ENCODE data around the gene CYP27B1. TPM values are rescaled to one million over a fixed set of nuclear protein-coding genes. Genes with fewer than 3 reads are reported as not detected.

Gene CYP27B1
- total RNA-seq, 2 donors from 2014 or later, result 0.14 to 0.91 TPM

GRCh38 chr12:57749061-57749460 lies 17.8 kb downstream of the CYP27B1 start:
- WGBS, result 96% methylated on average over 5 of the region's 5 CpGs
- no peaks in the 10 kb centered on the region for H3K9me3 ChIP-seq
- H3K4me1 ChIP-seq (replicated peaks), result no peaks in the 10 kb centered on the region
- TF ChIP-seq, protein P1, sequence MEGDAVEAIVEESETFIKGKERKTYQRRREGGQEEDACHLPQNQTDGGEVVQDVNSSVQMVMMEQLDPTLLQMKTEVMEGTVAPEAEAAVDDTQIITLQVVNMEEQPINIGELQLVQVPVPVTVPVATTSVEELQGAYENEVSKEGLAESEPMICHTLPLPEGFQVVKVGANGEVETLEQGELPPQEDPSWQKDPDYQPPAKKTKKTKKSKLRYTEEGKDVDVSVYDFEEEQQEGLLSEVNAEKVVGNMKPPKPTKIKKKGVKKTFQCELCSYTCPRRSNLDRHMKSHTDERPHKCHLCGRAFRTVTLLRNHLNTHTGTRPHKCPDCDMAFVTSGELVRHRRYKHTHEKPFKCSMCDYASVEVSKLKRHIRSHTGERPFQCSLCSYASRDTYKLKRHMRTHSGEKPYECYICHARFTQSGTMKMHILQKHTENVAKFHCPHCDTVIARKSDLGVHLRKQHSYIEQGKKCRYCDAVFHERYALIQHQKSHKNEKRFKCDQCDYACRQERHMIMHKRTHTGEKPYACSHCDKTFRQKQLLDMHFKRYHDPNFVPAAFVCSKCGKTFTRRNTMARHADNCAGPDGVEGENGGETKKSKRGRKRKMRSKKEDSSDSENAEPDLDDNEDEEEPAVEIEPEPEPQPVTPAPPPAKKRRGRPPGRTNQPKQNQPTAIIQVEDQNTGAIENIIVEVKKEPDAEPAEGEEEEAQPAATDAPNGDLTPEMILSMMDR (IDR thresholded peaks at IDR 0.05), result no peak
- intact Hi-C loops (cut with DNase I), result no loop called here
- H3K4me3 ChIP-seq, result no peak overlapping the region
- no peak for DNase-seq (ENCODE audit: low spot score)
- peaks cover 0 to 4% of the 10 kb centered on the region in 2 donors for H3K36me3 ChIP-seq
- H3K27me3 ChIP-seq (replicated peaks; ENCODE audit: insufficient read depth), result no peaks in the 10 kb centered on the region
- H3K27ac ChIP-seq, result no peak overlapping the region

- DNase-seq (ENCODE audit: low spot score), result no peak
- Histone ChIP-seq H3K27me3 (replicated peaks; ENCODE audit: insufficient read depth) (peaks cover 1% of the 10 kb centered on the region), H3K36me3 (peaks cover 0 to 4% of the 10 kb centered on the region in 2 donors), H3K27ac (no peak overlapping the region), H3K4me3 (no peak overlapping the region), H3K4me1 (replicated peaks) (no peaks in the 10 kb centered on the region), H3K9me3 (no peaks in the 10 kb centered on the region)
- TF ChIP-seq, protein P1 (IDR thresholded peaks at IDR 0.05), result no peak
- TF ChIP-seq POLR2AphosphoS5 (IDR thresholded peaks at IDR 0.05), result no peak
- no peak for TF ChIP-seq POLR2A (IDR thresholded peaks at IDR 0.05)
- WGBS, result 82% methylated on average over 3 of the region's 3 CpGs
- intact Hi-C loops (cut with DNase I), result no loop called here
These were observed 20.9 kb downstream of the CYP27B1 start for GRCh38 chr12:57746025-57746424.

GRCh38 chr12:57745485-57745881 lies 21.4 kb downstream of the CYP27B1 start:
- Histone ChIP-seq H3K27ac (peak overlapping the region; percentile 94 to 95), H3K9me3 (no peaks in the 10 kb centered on the region), H3K36me3 (peaks cover 0 to 4% of the 10 kb centered on the region in 2 donors), H3K27me3 (replicated peaks; ENCODE audit: insufficient read depth) (peaks cover 2% of the 10 kb centered on the region), H3K4me3 (peak overlapping the region; percentile 68 to 75), H3K4me1 (replicated peaks) (no peaks in the 10 kb centered on the region)
- TF ChIP-seq, protein P1 (IDR thresholded peaks at IDR 0.05), result no peak
- TF ChIP-seq POLR2A (IDR thresholded peaks at IDR 0.05) (no peak), POLR2AphosphoS5 (IDR thresholded peaks at IDR 0.05) (no peak)
- WGBS, result 41% methylated on average over 8 of the region's 8 CpGs
- no peak for DNase-seq (ENCODE audit: low spot score)
- intact Hi-C loops (cut with DNase I), result no loop called here

DNA sequence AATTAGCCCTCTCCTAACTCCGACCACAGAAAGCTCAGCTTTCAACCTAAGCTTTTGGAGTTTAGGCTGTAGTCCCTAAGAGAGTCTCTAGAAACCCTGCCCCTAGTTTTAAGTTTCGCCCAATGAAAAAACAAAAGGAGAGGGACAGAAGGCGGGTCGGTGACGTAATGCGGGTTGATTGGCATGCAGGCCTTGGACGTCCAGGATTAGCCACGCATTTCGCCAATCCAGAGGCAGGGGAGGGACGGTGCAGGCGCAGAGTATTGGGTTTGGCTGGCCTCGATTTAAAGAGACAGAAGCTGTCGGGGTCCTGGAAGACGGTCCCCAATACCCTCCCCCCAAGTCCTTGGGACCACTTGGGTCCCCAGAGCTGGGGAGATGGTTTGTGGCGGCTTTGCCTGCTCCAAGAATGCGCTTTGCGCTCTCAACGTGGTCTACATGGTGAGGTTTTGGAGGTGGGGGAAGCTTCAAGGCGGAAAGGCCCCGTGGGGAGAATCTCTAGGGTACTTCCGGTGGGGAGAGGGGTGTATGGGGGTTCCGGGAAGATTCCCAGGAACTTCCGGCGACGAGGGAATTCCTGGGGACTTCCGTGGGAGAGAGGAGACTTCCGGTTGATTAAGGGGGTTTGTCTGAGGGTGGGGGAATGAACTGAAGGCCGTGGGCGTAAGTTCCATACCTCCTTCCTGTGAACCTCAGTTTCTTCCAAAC lies 21.9 kb downstream of the CYP27B1 start, which contains the start of gene TSPAN31:
Gene TSPAN31, plus strand, starts transcription at position 263 of the 708 bp plus-strand sequence. Its CDS starts 116 bp downstream, at position 379.
- Histone ChIP-seq H3K36me3 (peaks cover 0 to 4% of the 10 kb centered on the region in 2 donors), H3K27ac (peak within 1 kb of the TSS; percentile 94 to 95), H3K4me3 (peak within 1 kb of the TSS; percentile 68 to 75), H3K9me3 (no peaks in the 10 kb centered on the region), H3K4me1 (replicated peaks) (no peaks in the 10 kb centered on the region), H3K27me3 (replicated peaks; ENCODE audit: insufficient read depth) (peaks cover 2% of the 10 kb centered on the region)
- under 1% methylated on average over 29 of the region's 29 CpGs for WGBS
- TF ChIP-seq POLR2AphosphoS5 (IDR thresholded peaks at IDR 0.05) (peak; percentile 97), POLR2A (IDR thresholded peaks at IDR 0.05) (peak; percentile 64)
- TF ChIP-seq, protein P1 (IDR thresholded peaks at IDR 0.05), result peak in 2 of 4 experiments; percentile 36 to 41
- DNase-seq (ENCODE audit: low spot score), result peak; percentile 97
- intact Hi-C loops (cut with DNase I), result no loop called here
